Measurements from ENCODE around the gene UFL1.
"Not testable (repeated sequence)": the region's sequence is repeated elsewhere in the genome, so short reads cannot be mapped to it uniquely, and the experiment has no call there.

Gene UFL1

DNA sequence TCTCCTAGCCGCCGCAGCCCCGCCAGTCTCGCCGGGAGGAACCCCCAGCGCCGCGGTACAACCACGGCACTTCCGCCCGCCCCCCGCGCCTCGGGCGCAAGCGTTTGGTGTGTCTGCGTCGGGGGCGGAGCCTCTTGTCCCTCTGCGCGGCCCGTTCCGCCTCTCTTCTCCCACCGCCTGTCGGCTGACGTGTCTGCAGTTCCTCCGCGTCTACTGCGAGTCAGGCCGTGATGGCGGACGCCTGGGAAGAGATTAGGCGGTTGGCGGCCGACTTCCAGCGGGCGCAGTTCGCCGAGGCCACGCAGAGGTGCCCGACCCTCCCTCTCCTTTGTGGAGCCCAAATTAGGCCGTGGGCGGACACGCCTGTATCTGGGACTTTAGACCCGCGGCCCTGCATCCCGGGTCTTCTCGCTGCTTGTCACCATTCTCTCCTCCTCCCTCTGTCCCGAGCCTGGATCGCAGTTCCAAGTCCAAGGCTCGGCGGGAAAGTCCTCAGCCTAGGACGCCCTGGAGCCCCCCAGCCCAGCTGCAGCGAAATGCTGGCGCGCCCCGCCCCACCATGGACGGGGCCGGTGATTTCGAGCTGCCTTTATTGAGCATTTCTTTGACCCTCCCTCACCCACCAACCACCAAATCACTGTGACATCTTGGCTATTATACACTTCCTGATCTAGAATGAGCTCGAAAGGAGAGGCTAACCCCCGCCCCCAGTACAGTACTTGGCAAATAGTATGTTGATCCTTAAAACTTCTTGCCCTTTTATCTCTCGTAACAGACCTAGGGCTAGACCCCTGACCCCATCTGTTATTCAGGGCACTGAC lies at the start of gene UFL1:
Gene UFL1, plus strand, starts transcription at position 163 of the 821 bp plus-strand sequence. Its CDS starts 68 bp downstream, at position 231.
- DNase-seq (ENCODE audit: low read depth in 2 of 3, low spot score in 1 of 3), result peak; percentile 80 to 91 (median 84)

DNA sequence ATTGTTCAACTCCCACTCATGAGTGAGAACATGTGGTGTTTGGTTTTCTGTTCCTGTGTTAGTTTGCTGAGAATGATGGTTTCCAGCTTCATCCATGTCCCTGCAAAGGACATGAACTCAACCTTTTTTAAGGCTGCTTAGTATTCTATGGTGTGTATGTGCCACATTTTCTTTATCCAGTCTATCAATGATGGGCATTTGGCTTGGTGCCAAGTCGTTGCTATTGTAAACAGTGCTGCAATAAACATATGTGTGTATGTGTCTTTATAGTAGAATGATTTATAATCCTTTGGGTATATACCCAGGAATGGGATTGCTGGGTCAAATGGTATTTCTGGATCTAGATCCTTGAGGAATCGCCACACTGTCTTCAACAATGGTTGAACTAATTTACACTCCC lies 49.3 kb upstream of the UFL1 start:
- DNase-seq (ENCODE audit: low read depth in 2 of 3, low spot score in 1 of 3), result not testable (repeated sequence)

DNA sequence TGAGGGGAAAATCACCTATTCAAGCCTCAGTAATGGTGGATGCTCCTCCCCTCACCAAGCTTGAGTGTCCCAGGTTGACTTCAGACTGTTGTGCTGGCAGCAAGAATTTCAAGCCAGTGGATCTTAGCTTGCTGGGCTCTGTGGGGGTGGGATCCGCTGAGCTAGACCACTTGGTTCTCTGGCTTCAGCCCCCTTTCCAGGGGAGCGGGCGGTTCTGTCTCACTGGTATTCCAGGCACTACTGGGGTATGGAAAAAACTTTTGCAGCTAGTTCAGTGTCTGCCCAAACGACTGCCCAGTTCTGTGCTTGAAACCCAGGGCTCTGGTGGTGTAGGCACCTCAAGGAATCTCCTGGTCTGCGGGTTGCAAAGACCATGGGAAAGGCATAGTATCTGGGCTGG lies 42.9 kb upstream of the UFL1 start:
- DNase-seq (ENCODE audit: low read depth in 2 of 3, low spot score in 1 of 3), result no peak

- DNase-seq (ENCODE audit: low read depth in 2 of 3, low spot score in 1 of 3), result no peak
These were observed 29.7 kb upstream of the UFL1 start for GRCh38 chr6:96491926-96492325.

- no peak for DNase-seq (ENCODE audit: low read depth in 2 of 3, low spot score in 1 of 3)
These were observed 21.8 kb upstream of the UFL1 start for GRCh38 chr6:96499781-96500180.

DNA sequence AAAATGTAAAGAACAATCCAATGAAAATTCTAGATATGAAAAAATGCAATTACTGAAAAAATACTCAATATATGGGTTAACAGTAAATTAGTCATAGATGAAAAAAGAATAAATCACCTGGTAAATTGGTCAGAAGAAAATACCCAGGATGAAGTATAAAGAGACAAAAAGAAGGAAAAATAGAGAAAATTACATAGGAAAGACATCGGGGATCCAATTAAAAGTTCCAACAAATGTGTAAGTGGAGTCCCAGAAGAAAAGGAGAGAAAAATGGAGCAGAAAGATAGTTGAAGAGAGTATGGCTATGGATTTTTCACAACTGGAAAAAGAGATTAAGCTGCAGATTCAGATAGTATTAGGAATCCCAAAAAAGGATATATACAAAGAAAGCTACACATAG lies 18.7 kb upstream of the UFL1 start:
- no peak for DNase-seq (ENCODE audit: low read depth in 2 of 3, low spot score in 1 of 3)

DNA sequence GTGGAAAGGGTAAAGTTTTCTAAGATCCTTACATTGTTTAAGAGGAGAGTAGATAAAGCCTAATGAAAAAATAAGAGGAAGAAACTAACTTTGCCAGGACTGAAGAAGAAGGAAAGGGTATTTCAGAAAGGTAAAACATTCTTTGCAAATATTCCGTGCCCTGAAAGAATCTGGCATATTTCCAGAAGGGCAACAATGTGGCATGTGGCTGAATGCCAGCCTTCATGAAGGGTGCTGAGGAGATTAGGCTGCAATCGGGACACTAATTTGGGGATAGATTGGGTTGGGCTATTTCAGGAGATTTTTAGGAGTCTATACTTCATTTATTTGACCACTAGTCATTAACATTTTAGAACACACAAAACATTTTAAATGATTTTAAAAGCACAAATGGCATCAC lies 16.2 kb upstream of the UFL1 start:
- DNase-seq (ENCODE audit: low read depth in 2 of 3, low spot score in 1 of 3), result no peak

DNA sequence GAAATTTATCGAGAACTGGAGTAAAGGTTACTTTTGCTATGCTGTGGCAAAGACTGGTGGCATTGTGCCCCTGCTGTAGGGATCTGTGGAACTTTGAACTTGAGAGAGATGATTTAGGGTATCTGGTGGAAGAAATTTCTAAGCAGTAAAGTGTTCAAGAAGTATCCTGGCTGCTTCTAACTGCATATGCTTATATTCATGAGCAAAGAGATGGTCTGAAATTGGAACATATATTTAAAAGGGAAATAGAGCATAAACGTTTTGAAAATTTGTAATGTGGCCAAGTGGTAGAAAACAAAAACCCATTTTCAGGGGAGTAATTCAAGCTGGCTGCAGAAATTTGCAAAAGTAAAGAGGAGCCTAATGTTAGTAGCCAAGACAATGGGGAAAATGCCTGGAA lies 12.3 kb upstream of the UFL1 start:
- no peak for DNase-seq (ENCODE audit: low read depth in 2 of 3, low spot score in 1 of 3)

GRCh38 chr6:96520171-96521115 lies 1.2 kb upstream of the UFL1 start:
- DNase-seq (ENCODE audit: low read depth in 2 of 3, low spot score in 1 of 3), result no peak

- DNase-seq (ENCODE audit: low read depth in 2 of 3, low spot score in 1 of 3), result no peak
These were observed 331 bp upstream of the UFL1 start for GRCh38 chr6:96521306-96521643.

DNA sequence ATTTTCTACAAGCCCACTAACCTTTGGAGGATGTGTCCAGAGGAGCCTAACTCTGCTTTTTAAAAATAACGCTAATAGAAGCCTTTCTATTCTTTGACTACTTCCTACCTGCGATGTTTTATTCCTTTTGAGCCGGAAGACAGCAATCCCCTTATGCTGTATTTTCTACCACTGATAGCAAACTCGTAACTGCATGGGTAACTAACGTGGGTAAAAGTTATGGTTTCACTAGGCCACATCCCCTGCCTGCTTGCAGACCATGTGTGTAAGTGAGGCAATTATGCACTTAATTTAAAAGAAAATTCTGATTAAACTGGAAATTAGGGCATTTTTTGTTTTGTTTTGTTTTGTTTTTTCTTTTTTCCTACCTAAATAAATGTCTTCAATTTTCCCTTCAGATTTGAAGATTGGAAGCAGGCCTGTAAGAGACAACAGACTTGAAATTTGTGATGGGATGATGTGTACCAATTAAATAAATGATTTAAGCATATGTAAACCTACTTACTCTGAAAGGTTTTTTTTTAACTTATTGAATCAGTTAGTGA lies 931 bp downstream of the UFL1 start:
- peak in 1 of 3 donors; percentile 8 for DNase-seq (ENCODE audit: low read depth in 2 of 3, low spot score in 1 of 3)

GRCh38 chr6:96528193-96528592 lies 6.6 kb downstream of the UFL1 start:
- DNase-seq (ENCODE audit: low read depth in 2 of 3, low spot score in 1 of 3), result no peak

DNA sequence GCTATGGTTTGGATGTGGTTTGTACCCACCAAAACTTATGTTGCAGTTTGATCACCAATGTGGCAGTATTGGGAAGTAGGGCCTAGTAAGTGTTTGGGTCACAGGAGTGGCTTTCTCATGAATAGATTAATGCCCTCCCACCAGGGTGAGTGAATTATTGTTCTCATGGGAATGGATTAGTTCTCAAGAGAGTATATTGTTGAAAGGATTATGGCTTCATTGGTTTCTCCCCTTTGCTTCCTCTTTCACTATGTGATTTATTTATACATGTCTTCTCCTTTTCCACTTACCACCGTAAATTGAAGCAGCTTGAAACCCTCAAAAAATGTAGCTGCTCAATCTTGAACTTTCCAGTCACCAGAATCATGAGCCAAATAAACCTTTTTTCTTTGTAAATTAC lies 10.8 kb downstream of the UFL1 start:
- DNase-seq (ENCODE audit: low read depth in 2 of 3, low spot score in 1 of 3), result no peak

DNA sequence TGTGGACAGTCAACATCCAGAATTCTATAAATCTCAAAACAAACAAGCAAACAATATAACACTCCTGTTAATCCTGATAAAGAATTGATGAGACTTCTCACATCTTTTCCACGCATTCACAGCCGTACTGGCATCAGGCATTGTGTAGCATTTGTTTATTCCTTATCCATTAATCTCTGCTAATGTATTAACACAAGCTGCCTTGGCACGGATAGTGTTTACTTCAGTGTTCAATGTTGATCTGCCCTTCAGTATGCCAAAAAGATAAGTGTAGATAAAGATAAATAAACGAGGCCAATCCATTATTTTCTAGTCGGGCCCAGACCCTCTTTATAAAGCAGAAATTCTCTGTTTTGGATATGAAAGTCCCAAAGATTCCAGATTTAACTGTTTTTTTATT lies 16.1 kb downstream of the UFL1 start:
- DNase-seq (ENCODE audit: low read depth in 2 of 3, low spot score in 1 of 3), result no peak

- DNase-seq (ENCODE audit: low read depth in 2 of 3, low spot score in 1 of 3), result no peak
These were observed 21.1 kb downstream of the UFL1 start for GRCh38 chr6:96542702-96543101.

DNA sequence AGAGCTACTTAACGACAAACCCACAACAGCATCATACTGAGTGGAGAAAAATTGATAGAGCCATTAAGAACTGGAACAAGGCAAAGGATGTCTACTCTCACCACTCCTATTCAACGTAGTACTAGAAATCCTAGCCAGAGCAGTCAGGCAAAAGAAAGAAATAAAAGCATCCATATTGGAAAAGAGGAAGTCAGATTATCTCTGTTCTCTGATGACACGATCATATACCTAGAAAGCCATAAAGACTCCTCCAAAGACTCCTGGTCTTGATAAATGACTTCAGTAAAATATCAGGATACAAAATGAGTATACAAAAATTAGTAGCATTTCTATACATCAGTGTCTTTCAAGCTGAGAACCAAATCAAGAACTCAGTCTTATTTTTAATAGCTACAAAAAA lies 24.3 kb downstream of the UFL1 start:
- DNase-seq (ENCODE audit: low read depth in 2 of 3, low spot score in 1 of 3), result no peak

DNA sequence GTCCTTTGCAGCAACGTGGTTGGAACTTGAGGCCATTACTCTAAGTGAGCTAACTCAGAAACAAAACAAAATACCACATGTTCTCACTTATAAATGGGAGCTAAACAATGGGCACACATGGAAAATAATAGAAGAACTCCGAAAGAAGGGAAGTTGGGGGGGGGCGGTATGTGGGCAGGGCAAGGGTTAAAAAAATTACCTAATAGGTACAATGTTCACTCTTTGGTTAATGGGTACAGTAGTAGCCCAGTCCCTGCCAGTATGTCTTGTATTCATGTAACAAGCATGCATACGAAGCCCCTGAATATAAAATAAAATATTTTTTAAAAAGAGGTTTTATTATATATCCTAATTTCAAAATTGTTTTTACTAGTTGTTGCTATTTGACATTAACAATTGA lies 26.0 kb downstream of the UFL1 start:
- DNase-seq (ENCODE audit: low read depth in 2 of 3, low spot score in 1 of 3), result no peak

GRCh38 chr6:96554558-96554957 lies 33.0 kb downstream of the UFL1 start:
- DNase-seq (ENCODE audit: low read depth in 2 of 3, low spot score in 1 of 3), result no peak

- not testable (repeated sequence) for DNase-seq (ENCODE audit: low read depth in 2 of 3, low spot score in 1 of 3)
These were observed 38.1 kb downstream of the UFL1 start for GRCh38 chr6:96559740-96560139.

DNA sequence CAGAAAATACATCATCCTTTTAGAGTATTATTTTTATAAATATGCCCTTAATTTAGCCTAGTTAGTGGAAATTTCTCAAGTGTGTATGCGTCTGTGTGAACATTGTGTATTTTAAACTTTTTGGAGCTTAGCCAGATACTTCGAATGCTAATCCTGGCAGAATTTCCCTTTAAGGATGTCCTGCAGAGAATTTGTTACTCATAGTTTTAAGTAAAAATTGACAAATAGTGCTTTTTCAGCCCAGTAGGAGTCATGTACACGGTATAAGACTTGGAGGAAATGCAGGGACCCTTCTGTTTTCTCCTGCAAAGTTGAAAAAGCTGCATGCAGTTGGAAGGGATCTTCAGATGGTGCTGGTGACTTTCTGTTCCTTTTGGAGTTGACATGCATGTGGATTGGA lies 41.3 kb downstream of the UFL1 start, which contains the start of gene FHL5:
Gene FHL5, plus strand, starts transcription at position 243 of the 400 bp plus-strand sequence. CDS start 40,486 bp downstream, outside the sequence.
- no peak for DNase-seq (ENCODE audit: low read depth in 2 of 3, low spot score in 1 of 3)

DNA sequence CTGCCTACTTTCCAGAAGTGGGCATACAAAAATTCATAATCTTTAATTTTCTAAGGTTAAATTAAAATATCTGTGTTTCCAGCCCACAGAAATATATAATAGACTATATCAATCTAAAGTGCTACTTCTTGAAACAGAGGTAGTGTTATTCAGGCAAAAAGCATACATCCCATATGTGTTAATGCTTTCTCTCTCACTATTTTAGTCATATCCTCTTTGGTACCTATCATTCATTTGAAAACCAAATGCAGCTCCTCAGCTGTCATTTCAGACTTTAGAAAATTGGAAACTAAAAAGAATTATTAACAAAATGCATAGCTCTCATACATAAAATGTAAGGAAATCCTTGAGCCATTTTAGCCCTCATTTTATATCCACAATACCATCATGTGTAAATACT lies 42.2 kb downstream of the UFL1 start:
- DNase-seq (ENCODE audit: low read depth in 2 of 3, low spot score in 1 of 3), result no peak

GRCh38 chr6:96570053-96570452 lies 48.4 kb downstream of the UFL1 start:
- no peak for DNase-seq (ENCODE audit: low read depth in 2 of 3, low spot score in 1 of 3)

All from stimulated activated CD4-positive, alpha-beta T cell treated with anti-CD3 and anti-CD28 coated beads, Interleukin-12 subunit alpha, Interleukin-12 subunit beta, amount 100 ng/mL, for 48 hours (primary cell).